GM12878 (cell line): ENCODE results near the gene IL34. TPM values are rescaled to one million over a fixed set of nuclear protein-coding genes. Genes with fewer than 3 reads are reported as not detected.

Experiments used
- ATAC-seq: fragments of 200-7000 bp; cut with Tn5 transposase; 3 replicates; pipeline ENCODE4 v1.9.1; 2020; ENCODE audit warnings: mild to moderate bottlenecking, moderate library complexity
- BruUV-seq: library from RNA; stranded (reverse); fragments of 400-500 nt; replicated peaks from 2 replicates; lab custom pipeline; 2021; lab: Mats Ljungman, UMichigan
- CTCF ChIA-PET: fragments of 300-600 bp; sonication (Branson Sonifier 250); formaldehyde crosslinking; extraction: SDS; loops from one replicate; lab custom pipeline; 2021; ENCODE audit warnings: inconsistent platforms; lab: Yijun Ruan, JAX
- POLR2A ChIA-PET: fragments of 350-600 bp; formaldehyde crosslinking; extraction: SDS; loops from one replicate; lab custom pipeline; 2021; ENCODE audit warnings: inconsistent platforms; lab: Charles Lee
- RAD21 ChIA-PET: fragments of 300-600 bp; sonication (Branson Sonifier 250); formaldehyde crosslinking; loops from one replicate; lab custom pipeline; 2023; ENCODE audit warnings: antibody characterized with exemption; ENCODE audit not compliant: unreplicated experiment; lab: Charles Lee
- SMC1A ChIA-PET: fragments of 300-600 bp; sonication (Branson Sonifier 250); formaldehyde crosslinking; loops from one replicate; lab custom pipeline; 2023; ENCODE audit not compliant: unreplicated experiment, uncharacterized antibody; lab: Charles Lee
- DNase-seq: peaks from one replicate; pipeline ENCODE4 v3.0.0-alpha.2; 2011; ENCODE audit warnings: low read depth, low spot score
- FAIRE-seq: peaks from 3 replicates; lab custom pipeline; 2011; peaks lifted over from hg19 to GRCh38; lab: Jason Lieb, UNC
- H2AFZ ChIP-seq: 2 replicates; pipeline ENCODE4 v1.6.0; 2011; ENCODE audit warnings: low read depth, low read length, control low read depth; ENCODE audit not compliant: control insufficient read depth
- H3K27ac ChIP-seq: 2 replicates; pipeline ENCODE4 v1.5.1; 2011; ENCODE audit warnings: control low read depth; ENCODE audit not compliant: control insufficient read depth, insufficient read depth
- H3K27me3 ChIP-seq, 2 experiments: replicated peaks in 1 of 2; 2 replicates each; pipeline versions ENCODE4 v1.6.0 to v1.6.1; 2011; ENCODE audit warnings: low read length in 1 of 2; ENCODE audit not compliant: control insufficient read depth in 2 of 2, insufficient read depth in 2 of 2
- H3K36me3 ChIP-seq, 2 experiments: 2 replicates each; pipeline ENCODE4 v1.5.1; 2011; ENCODE audit warnings: low read length in 1 of 2; ENCODE audit not compliant: control insufficient read depth in 2 of 2, insufficient read depth in 2 of 2
- H3K4me1 ChIP-seq: 2 replicates; pipeline ENCODE4 v1.6.1; 2011; ENCODE audit warnings: mild to moderate bottlenecking, low read length, moderate library complexity, mixed read lengths; ENCODE audit not compliant: control insufficient read depth, insufficient read depth
- H3K4me2 ChIP-seq: 2 replicates; pipeline ENCODE4 v1.6.0; 2011; ENCODE audit warnings: control low read depth; ENCODE audit not compliant: control insufficient read depth, insufficient read depth
- H3K4me3 ChIP-seq: fragments of 200-600 bp; sonication (generic); 2 replicates; pipeline ENCODE4 v1.5.1; 2016
- H3K79me2 ChIP-seq: 2 replicates; pipeline ENCODE4 v1.6.0; 2011; ENCODE audit warnings: low read length; ENCODE audit not compliant: control insufficient read depth, insufficient read depth
- H3K9ac ChIP-seq: 2 replicates; pipeline ENCODE4 v1.8.0; 2011; ENCODE audit warnings: low read length, control low read depth, mixed read lengths; ENCODE audit not compliant: control insufficient read depth, insufficient read depth
- H3K9me3 ChIP-seq: replicated peaks from 3 replicates; pipeline ENCODE4 v1.5.1; 2011; ENCODE audit warnings: mild to moderate bottlenecking, low read length; ENCODE audit not compliant: control insufficient read depth, insufficient read depth
- H4K20me1 ChIP-seq: 2 replicates; pipeline ENCODE4 v1.6.0; 2011; ENCODE audit not compliant: control insufficient read depth, insufficient read depth
- CUX1 ChIP-seq: IDR thresholded peaks from 2 replicates; pipeline ENCODE4 v1.6.1; 2012; ENCODE audit warnings: improper control_type of control experiment, low read depth, low read length; ENCODE audit not compliant: insufficient replicate concordance
- EED ChIP-seq: sonication (generic); IDR thresholded peaks from 2 replicates; pipeline ENCODE4 v1.6.1; 2016; ENCODE audit warnings: antibody characterized with exemption, low read depth
- HDAC2 ChIP-seq: fragments of 200-600 bp; sonication (generic); IDR thresholded peaks from 2 replicates; pipeline ENCODE4 v1.6.1; 2017
- HSF1 ChIP-seq: fragments of 150-350 bp; IDR thresholded peaks from 2 replicates; pipeline ENCODE4 v1.6.1; 2014; ENCODE audit warnings: mild to moderate bottlenecking, low read depth, low read length
- JUND ChIP-seq: IDR thresholded peaks from 2 replicates; pipeline ENCODE4 v1.6.1; 2012; ENCODE audit warnings: low read depth, mild to moderate bottlenecking, low read length, improper control_type of control experiment, moderate library complexity
- MTA3 ChIP-seq: IDR thresholded peaks from 2 replicates; pipeline ENCODE4 v1.6.1; 2012; ENCODE audit warnings: low read length, inconsistent platforms, borderline replicate concordance
- PRDM15 ChIP-seq: fragments of 450-650 bp; formaldehyde crosslinking; IDR thresholded peaks from 2 replicates; pipeline ENCODE4 v1.4.0; 2020; ENCODE audit warnings: mild to moderate bottlenecking, moderate library complexity
- RUNX3 ChIP-seq: IDR thresholded peaks from 2 replicates; pipeline ENCODE4 v1.6.1; 2012; ENCODE audit warnings: low read length, inconsistent platforms
- SMC3 ChIP-seq: IDR thresholded peaks from 2 replicates; pipeline ENCODE4 v1.6.1; 2011; ENCODE audit warnings: low read length, improper control_type of control experiment, borderline replicate concordance
- SREBF1 ChIP-seq: IDR thresholded peaks from 2 replicates; pipeline ENCODE4 v1.6.1; 2012; ENCODE audit warnings: mild to moderate bottlenecking, low read length
- ZNF217 ChIP-seq: fragments of 450-650 bp; IDR thresholded peaks from 2 replicates; pipeline ENCODE4 v1.6.1; 2017; ENCODE audit warnings: antibody characterized with exemption, mild to moderate bottlenecking
- ZNF24 ChIP-seq: fragments of 450-650 bp; IDR thresholded peaks from 2 replicates; pipeline ENCODE4 v1.6.1; 2017; ENCODE audit warnings: antibody characterized with exemption, mild to moderate bottlenecking
- ZNF274 ChIP-seq: IDR thresholded peaks from one replicate; pipeline ENCODE4 v1.8.0; 2011; ENCODE audit not compliant: insufficient read length, insufficient read depth
- WGBS: methylation state at CpG from one replicate; pipeline ENCODE4 v1.1.6; 2016; ENCODE audit warnings: low lambda C conversion rate; ENCODE audit not compliant: insufficient replicate concordance, insufficient coverage; ENCODE audit errors: missing lambda C conversion rate; 5-methylcytosine and 5-hydroxymethylcytosine counted together
- in situ Hi-C: fragments of 300-500 bp; cut with MboI; formaldehyde crosslinking; loops from 9 replicates; pipeline ENCODE4 v1.14.3; 2018; ENCODE audit warnings: mixed read lengths
- intact Hi-C: fragments of 100-400 bp; cut with micrococcal nuclease; formaldehyde crosslinking; loops from one replicate; pipeline ENCODE4 v1.14.2; 2022; ENCODE audit not compliant: unreplicated experiment
- polyA plus RNA-seq, 11 experiments: library from polyadenylated mRNA; depleted of rRNA in 4 of 11; unstranded in 6 of 11; stranded (reverse) in 5 of 11; fragments of >200 nt; fragmentation: Nextera tagmentation in 4 of 11; fragmentation: Illumina TruSeq in 1 of 11; extraction: Ambion mirVana in 4 of 11; extraction: Trizol in 1 of 11; gene quantifications; 1 replicate in 1 of 11; 2 replicates in 10 of 11; pipeline versions ENCODE4 v1.2.1 to v1.2.3, GENCODE V29; 2011 to 2016; ENCODE audit warnings: inconsistent platforms in 2 of 11, missing spikeins in 2 of 11, low read depth in 1 of 11
- total RNA-seq, 4 experiments: library from RNA; depleted of rRNA in 3 of 4; stranded (reverse); fragments of >200 nt in 3 of 4; fragmentation: Illumina TruSeq in 1 of 4; extraction: Trizol in 1 of 4; gene quantifications; 2 replicates each; pipeline versions ENCODE4 v1.2.1 to v1.2.3, GENCODE V29; 2013 to 2021

IL34 gene
- total and polyA plus RNA-seq, 10 of the 15 experiments (the other 5 are each of a cell fraction or from before 2014, with no cell fraction given), result 0.27 to 0.40 TPM; not detected in 8

GRCh38 chr16:70663524-70664324 lies 17.4 kb downstream of the IL34 start:
- POLR2A ChIA-PET, result no interaction called here
- no peak overlapping the region for H3K4me2 ChIP-seq
- H3K9me3 ChIP-seq, result no peaks in the 10 kb centered on the region
- intact Hi-C loops, result no loop called here
- DNase-seq (no peak), ATAC-seq (no peak), FAIRE-seq (no peak)
- no peak overlapping the region for H3K9ac ChIP-seq
- CTCF ChIA-PET, result no interaction called here
- SMC1A ChIA-PET, result no interaction called here
- in situ Hi-C loops, result no loop called here
- RAD21 ChIA-PET, result no interaction called here
- H3K27ac ChIP-seq, result no peak overlapping the region
- H3K79me2 ChIP-seq, result no peaks in the 10 kb centered on the region
- no TSS peak for BruUV-seq
- H3K4me1 ChIP-seq, result no peaks in the 10 kb centered on the region
- no peak overlapping the region for H3K4me3 ChIP-seq
- no peaks in the 10 kb centered on the region for H3K27me3 ChIP-seq
- no peaks in the 10 kb centered on the region for H3K36me3 ChIP-seq
- no peak overlapping the region for H2AFZ ChIP-seq
- H4K20me1 ChIP-seq, result no peaks in the 10 kb centered on the region
- 84% methylated on average over 47 of the region's 56 CpGs for WGBS
- no peak for TF ChIP-seq MTA3
- no peak for TF ChIP-seq CUX1
- no peak for TF ChIP-seq PRDM15 (CRISPR knock-in tag)
- no peak for TF ChIP-seq HDAC2
- TF ChIP-seq SMC3, result no peak
- TF ChIP-seq SREBF1, result no peak
- no peak for TF ChIP-seq HSF1
- TF ChIP-seq RUNX3, result no peak
- TF ChIP-seq ZNF274, result no peak
- TF ChIP-seq ZNF217, result no peak
- TF ChIP-seq ZNF24, result no peak
- TF ChIP-seq EED, result no peak
- TF ChIP-seq JUND, result no peak
